IMR-90 (cell line): ENCODE data around the gene HOXA13.

Experiments
- MXI1 ChIP-seq: IDR thresholded peaks from 2 replicates; pipeline ENCODE4 v1.6.1; 2012; ENCODE audit warnings: low read depth, mild to moderate bottlenecking, low read length, moderate library complexity, borderline replicate concordance
- POLR2A ChIP-seq: IDR thresholded peaks from 2 replicates; pipeline ENCODE4 v1.6.1; 2012; ENCODE audit warnings: mild to moderate bottlenecking, low read depth, low read length
- TF ChIP-seq, protein P1 (sequence below): conservative IDR thresholded peaks from 2 replicates; pipeline ENCODE4 v1.5.1; 2012; ENCODE audit warnings: mild to moderate bottlenecking, low read depth, low read length, improper control_type of control experiment

DNA sequence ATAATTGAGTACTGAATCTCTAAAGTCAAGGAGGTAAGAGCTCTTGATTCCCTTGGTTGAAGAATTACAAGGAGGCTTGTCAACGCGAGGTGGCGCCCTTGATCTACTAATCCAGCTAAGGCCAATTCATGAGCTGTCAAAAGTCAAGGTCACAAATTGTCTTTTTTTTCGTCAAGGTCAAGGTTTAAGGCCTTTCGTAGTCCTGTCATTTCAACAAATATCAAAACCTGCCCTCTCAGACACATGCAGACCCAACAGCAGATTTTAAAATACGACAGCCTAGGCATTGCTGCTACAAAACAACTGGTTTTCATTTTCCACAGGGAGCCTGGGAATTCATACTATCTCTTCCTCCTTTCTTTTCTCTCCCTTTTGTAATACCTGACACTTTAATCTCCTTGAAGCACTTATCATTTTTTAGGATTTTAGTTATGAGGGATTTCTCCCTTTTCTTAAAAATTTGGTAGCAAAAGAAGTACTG lies 3.6 kb downstream of the HOXA13 start:
- TF ChIP-seq, protein P1, sequence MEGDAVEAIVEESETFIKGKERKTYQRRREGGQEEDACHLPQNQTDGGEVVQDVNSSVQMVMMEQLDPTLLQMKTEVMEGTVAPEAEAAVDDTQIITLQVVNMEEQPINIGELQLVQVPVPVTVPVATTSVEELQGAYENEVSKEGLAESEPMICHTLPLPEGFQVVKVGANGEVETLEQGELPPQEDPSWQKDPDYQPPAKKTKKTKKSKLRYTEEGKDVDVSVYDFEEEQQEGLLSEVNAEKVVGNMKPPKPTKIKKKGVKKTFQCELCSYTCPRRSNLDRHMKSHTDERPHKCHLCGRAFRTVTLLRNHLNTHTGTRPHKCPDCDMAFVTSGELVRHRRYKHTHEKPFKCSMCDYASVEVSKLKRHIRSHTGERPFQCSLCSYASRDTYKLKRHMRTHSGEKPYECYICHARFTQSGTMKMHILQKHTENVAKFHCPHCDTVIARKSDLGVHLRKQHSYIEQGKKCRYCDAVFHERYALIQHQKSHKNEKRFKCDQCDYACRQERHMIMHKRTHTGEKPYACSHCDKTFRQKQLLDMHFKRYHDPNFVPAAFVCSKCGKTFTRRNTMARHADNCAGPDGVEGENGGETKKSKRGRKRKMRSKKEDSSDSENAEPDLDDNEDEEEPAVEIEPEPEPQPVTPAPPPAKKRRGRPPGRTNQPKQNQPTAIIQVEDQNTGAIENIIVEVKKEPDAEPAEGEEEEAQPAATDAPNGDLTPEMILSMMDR, result peak; percentile 84
- 0 out of 2 replicates have a peak, but pooled peaks have one; percentile 37 for TF ChIP-seq POLR2A
- TF ChIP-seq MXI1, result no peak
